Measurements from ENCODE around the gene ZIC2.

Gene ZIC2

GRCh38 chr13:99960663-99961311 lies 20.8 kb upstream of the ZIC2 start:
- no peak for DNase-seq

GRCh38 chr13:99961636-99962035 lies 19.9 kb upstream of the ZIC2 start:
- DNase-seq: no peak

GRCh38 chr13:99962242-99962641 lies 19.3 kb upstream of the ZIC2 start:
- DNase-seq: no peak

- no peak for DNase-seq
Observed at GRCh38 chr13:99963816-99964339, 17.7 kb upstream of the ZIC2 start.

- no peak for DNase-seq
Observed at GRCh38 chr13:99965329-99966000, 16.1 kb upstream of the ZIC2 start.

GRCh38 chr13:99966064-99966805 lies 15.3 kb upstream of the ZIC2 start:
- DNase-seq: no peak

- DNase-seq: no peak
Observed at GRCh38 chr13:99967498-99967868, 14.1 kb upstream of the ZIC2 start.

GRCh38 chr13:99967869-99968520 lies 13.6 kb upstream of the ZIC2 start:
- DNase-seq: no peak

- DNase-seq: no peak
Observed at GRCh38 chr13:99968521-99969452, 12.8 kb upstream of the ZIC2 start.

- no peak for DNase-seq
Observed at GRCh38 chr13:99969453-99969918, 12.1 kb upstream of the ZIC2 start.

GRCh38 chr13:99969919-99970650 lies 11.5 kb upstream of the ZIC2 start:
- no peak for DNase-seq

GRCh38 chr13:99970651-99971575 lies 10.7 kb upstream of the ZIC2 start:
- DNase-seq: no peak

- DNase-seq: no peak
Observed at GRCh38 chr13:99971576-99972189, 9.9 kb upstream of the ZIC2 start, which contains the start of gene ZIC5. Gene ZIC5, minus strand, starts transcription at chr13:99971767. Its CDS starts 164 bp downstream, at chr13:99971603.

GRCh38 chr13:99972190-99972731 lies 9.3 kb upstream of the ZIC2 start:
- no peak for DNase-seq

GRCh38 chr13:99973163-99973807 lies 8.3 kb upstream of the ZIC2 start:
- DNase-seq: no peak

- no peak for DNase-seq
Observed at GRCh38 chr13:99973808-99974185, 7.8 kb upstream of the ZIC2 start.

GRCh38 chr13:99974296-99974938 lies 7.2 kb upstream of the ZIC2 start:
- DNase-seq: no peak

- no peak for DNase-seq
Observed at GRCh38 chr13:99974939-99975561, 6.5 kb upstream of the ZIC2 start.

All from CD4-positive, alpha-beta T cell treated with Interleukin-17A for 1 hour (primary cell).